VCaP (cell line): ENCODE data around the gene EIF5A2.
"Not testable (repeated sequence)": the region's sequence is repeated elsewhere in the genome, so short reads cannot be mapped to it uniquely, and the experiment has no call there.

ENCODE experiments used
- H3K27ac ChIP-seq: fragments of 450-650 bp; 2 replicates; pipeline ENCODE4 v1.5.1; 2017
- CTCF ChIP-seq: fragments of 450-650 bp; conservative IDR thresholded peaks from 2 replicates; pipeline ENCODE4 v1.5.1; 2017; ENCODE audit warnings: mild to moderate bottlenecking, moderate library complexity

Gene EIF5A2

GRCh38 chr3:170909129-170909903, 879 bp upstream of the EIF5A2 start:
- H3K27ac ChIP-seq = no peak overlapping the region
- no peak for TF ChIP-seq CTCF

GRCh38 chr3:170907637-170908234, 701 bp downstream of the EIF5A2 start:
- peak overlapping the region; percentile 26; the same call in 1 of the 2 replicates for H3K27ac ChIP-seq

GRCh38 chr3:170905862-170906261, 2.6 kb downstream of the EIF5A2 start:
- no peak for TF ChIP-seq CTCF
- H3K27ac ChIP-seq = no peak overlapping the region

More at GRCh38 chr3:170907637-170908234, 701 bp downstream of the EIF5A2 start:
- TF ChIP-seq CTCF = no peak

GRCh38 chr3:170903123-170903522, 5.3 kb downstream of the EIF5A2 start:
- no peak overlapping the region for H3K27ac ChIP-seq
- TF ChIP-seq CTCF = no peak

- no peak for TF ChIP-seq CTCF
- no peak overlapping the region for H3K27ac ChIP-seq
These were observed 9.0 kb downstream of the EIF5A2 start for GRCh38 chr3:170899455-170899854.

GRCh38 chr3:170897978-170898377, 10.5 kb downstream of the EIF5A2 start:
- TF ChIP-seq CTCF = no peak

GRCh38 chr3:170897199-170897598, 11.2 kb downstream of the EIF5A2 start:
- not testable (repeated sequence) for H3K27ac ChIP-seq

More at GRCh38 chr3:170897978-170898377, 10.5 kb downstream of the EIF5A2 start:
- no peak overlapping the region for H3K27ac ChIP-seq

- no peak for TF ChIP-seq CTCF
- H3K27ac ChIP-seq = no peak overlapping the region
These were observed 11.7 kb downstream of the EIF5A2 start for GRCh38 chr3:170896781-170897180.

- H3K27ac ChIP-seq = not testable (repeated sequence)
These were observed 12.1 kb downstream of the EIF5A2 start for GRCh38 chr3:170896333-170896732.
